Gastrocnemius medialis (tissue), 4 donors: ENCODE data around the gene PPP6R3.

Experiments
- CTCF ChIP-seq, 5 experiments: fragments of 450-650 bp in 3 of 5; fragments of 200-600 bp in 2 of 5; sonication (generic) in 2 of 5; IDR thresholded peaks in 4 of 5; conservative IDR thresholded peaks in 1 of 5; 1 replicate in 4 of 5; 2 replicates in 1 of 5; pipeline ENCODE4 v1.5.1; 2016 to 2019; ENCODE audit warnings: antibody characterized with exemption in 5 of 5, mild to moderate bottlenecking in 3 of 5, moderate library complexity in 3 of 5
- POLR2A ChIP-seq, 2 donors: fragments of 450-650 bp; IDR thresholded peaks; one replicate each; pipeline ENCODE4 v1.6.1; 2017; ENCODE audit warnings: antibody characterized with exemption in 2 of 2, mild to moderate bottlenecking in 2 of 2, moderate library complexity in 2 of 2

- TF ChIP-seq CTCF (IDR thresholded peaks at IDR 0.05 in 4 of 5, conservative IDR thresholded peaks at IDR 0.05 in 1 of 5) = no peak
- no peak for TF ChIP-seq POLR2A (IDR thresholded peaks at IDR 0.05)
These were observed 196.6 kb downstream of the PPP6R3 start for GRCh38 chr11:68657021-68657780.
